ENCODE measurements around the gene SOX14.

GRCh38 chr3:137761099-137761562 is 3.0 kb upstream of the SOX14 start:
- TF ChIP-seq CTCF (IDR thresholded peaks at IDR 0.05): no peak
- TF ChIP-seq POLR2A (IDR thresholded peaks at IDR 0.05): no peak
